Activated CD4-positive, CD25-positive, alpha-beta regulatory T cell treated with anti-CD3 and anti-CD28 coated beads, Interleukin-2, amount 50 U/mL, for 24 hours (primary cell): ENCODE results near the gene SERINC3.

Experiments used
- ATAC-seq, 2 donors: fragments of 150-1000 bp; cut with Tn5 transposase; one replicate each; pipeline ENCODE4 v1.10.0; 2021; ENCODE audit warnings: mild to moderate bottlenecking in 1 of 2, moderate library complexity in 1 of 2

SERINC3 gene

GRCh38 chr20:44532259-44532980 lies 10.6 kb upstream of the SERINC3 start:
- peak in 1 of 2 donors; percentile 8 for ATAC-seq

- ATAC-seq = no peak
Observed at GRCh38 chr20:44528309-44528708, 6.4 kb upstream of the SERINC3 start.

GRCh38 chr20:44527716-44528199 lies 5.9 kb upstream of the SERINC3 start:
- ATAC-seq = no peak

GRCh38 chr20:44526129-44526528 lies 4.3 kb upstream of the SERINC3 start:
- ATAC-seq = no peak

GRCh38 chr20:44523746-44524145 lies 1.9 kb upstream of the SERINC3 start:
- no peak for ATAC-seq

- ATAC-seq = no peak
Observed at GRCh38 chr20:44522841-44523240, 971 bp upstream of the SERINC3 start.

- no peak for ATAC-seq
Observed at GRCh38 chr20:44520881-44521280, 989 bp downstream of the SERINC3 start.

GRCh38 chr20:44518248-44518647 lies 3.6 kb downstream of the SERINC3 start:
- ATAC-seq = no peak

GRCh38 chr20:44517454-44517853 lies 4.4 kb downstream of the SERINC3 start:
- ATAC-seq = no peak

GRCh38 chr20:44516491-44516890 lies 5.4 kb downstream of the SERINC3 start:
- no peak for ATAC-seq

GRCh38 chr20:44513871-44514270 lies 8.0 kb downstream of the SERINC3 start:
- peak; percentile 46 to 69 for ATAC-seq

GRCh38 chr20:44509762-44510161 lies 12.1 kb downstream of the SERINC3 start:
- no peak for ATAC-seq

- ATAC-seq = no peak
Observed at GRCh38 chr20:44504402-44505307, 17.2 kb downstream of the SERINC3 start.

- no peak for ATAC-seq
Observed at GRCh38 chr20:44502968-44503367, 18.9 kb downstream of the SERINC3 start.

- ATAC-seq = no peak
Observed at GRCh38 chr20:44501448-44501847, 20.4 kb downstream of the SERINC3 start.

GRCh38 chr20:44500221-44500620 lies 21.6 kb downstream of the SERINC3 start:
- no peak for ATAC-seq

- ATAC-seq = no peak
Observed at GRCh38 chr20:44497761-44498160, 24.1 kb downstream of the SERINC3 start.

GRCh38 chr20:44496976-44497375 lies 24.9 kb downstream of the SERINC3 start:
- ATAC-seq = peak; percentile 30 to 46

GRCh38 chr20:44495802-44496481 lies 25.9 kb downstream of the SERINC3 start:
- ATAC-seq = peak; percentile 87 to 91

GRCh38 chr20:44495257-44495656 lies 26.6 kb downstream of the SERINC3 start:
- peak; percentile 23 to 24 for ATAC-seq

- no peak for ATAC-seq
Observed at GRCh38 chr20:44494681-44495080, 27.2 kb downstream of the SERINC3 start.

GRCh38 chr20:44494266-44494665 lies 27.6 kb downstream of the SERINC3 start:
- no peak for ATAC-seq
